Esophagus (tissue), 2 donors: ENCODE results near the gene HSF5. TPM values are rescaled to one million over a fixed set of nuclear protein-coding genes. Genes with fewer than 3 reads are reported as not detected.

Source experiments
- H3K27ac ChIP-seq, 2 donors: one replicate each; pipeline ENCODE4 v1.5.1; 2013; ENCODE audit warnings: low read depth in 2 of 2, mild to moderate bottlenecking in 2 of 2, inconsistent platforms in 1 of 2, low read length in 1 of 2, moderate library complexity in 1 of 2
- H3K27me3 ChIP-seq, 2 donors: one replicate each; pipeline ENCODE4 v1.6.1; 2013; ENCODE audit warnings: low read length in 2 of 2, control low read depth in 1 of 2, mild to moderate bottlenecking in 1 of 2; ENCODE audit not compliant: insufficient read depth in 2 of 2, control insufficient read depth in 1 of 2
- H3K36me3 ChIP-seq, 2 donors: one replicate each; pipeline ENCODE4 v1.6.1; 2013; ENCODE audit warnings: low read length in 1 of 2; ENCODE audit not compliant: control insufficient read depth in 2 of 2, insufficient read depth in 2 of 2
- H3K4me1 ChIP-seq, 2 donors: one replicate each; pipeline ENCODE4 v1.6.1; 2013; ENCODE audit warnings: low read length in 1 of 2; ENCODE audit not compliant: control insufficient read depth in 2 of 2, insufficient read depth in 2 of 2
- H3K4me3 ChIP-seq, 2 donors: one replicate each; pipeline ENCODE4 v1.5.1; 2013; ENCODE audit warnings: low read length in 2 of 2, mild to moderate bottlenecking in 2 of 2, low read depth in 1 of 2, moderate library complexity in 1 of 2
- H3K9me3 ChIP-seq, 2 donors: one replicate each; pipeline ENCODE4 v1.6.1; 2013; ENCODE audit warnings: mild to moderate bottlenecking in 2 of 2, low read depth in 1 of 2, low read length in 1 of 2, moderate library complexity in 1 of 2; ENCODE audit not compliant: control insufficient read depth in 2 of 2, insufficient read depth in 1 of 2
- WGBS, 2 donors: extraction: QIAGEN DNeasy Blood & Tissue Kit; methylation state at CpG; one replicate each; pipeline ENCODE4 v1.1.7; 2013; 5-methylcytosine and 5-hydroxymethylcytosine counted together
- polyA plus RNA-seq, 2 donors: library from polyadenylated mRNA; stranded (reverse); fragments of 200-250 nt; gene quantifications; one replicate each; pipeline ENCODE4 v1.2.3, GENCODE V29; 2013
- donor health status: healthy with polysubstance abuse.
- donor health status: Bipolar disorder and iron deficiency.

Gene HSF5
- polyA plus RNA-seq, 2 donors, result 0.01 to 0.02 TPM

DNA sequence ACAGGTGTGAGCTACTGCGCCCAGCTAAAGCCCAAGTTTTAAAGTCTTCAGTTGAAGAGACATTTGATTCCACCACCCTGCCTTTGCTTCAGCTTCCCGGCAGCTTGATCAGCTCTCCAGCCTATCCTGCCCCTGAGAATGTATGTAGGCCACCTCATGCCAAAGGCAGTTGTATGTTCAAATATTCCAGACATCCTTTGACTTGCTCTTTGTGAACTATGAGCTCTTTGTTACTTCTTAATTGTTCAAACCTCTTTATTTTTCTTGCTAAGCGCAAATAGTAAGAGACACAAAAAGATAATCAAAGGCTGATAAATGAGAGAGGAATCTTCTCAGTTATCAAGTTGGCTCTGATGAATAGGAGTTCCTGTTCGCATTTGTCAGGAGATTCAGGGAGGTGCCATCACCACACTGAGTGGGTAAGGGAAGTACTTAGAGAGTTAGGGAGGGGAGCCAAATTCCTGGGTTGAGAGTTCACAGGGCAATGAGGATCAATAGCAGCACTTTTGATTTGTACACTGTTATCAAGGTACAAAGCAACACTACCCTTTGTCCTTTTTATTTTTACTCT lies 104.2 kb downstream of the HSF5 start:
- no peaks in the 10 kb centered on the region for H3K27me3 ChIP-seq
- WGBS, 2 donors, result 70 to 82% methylated on average over 4 of the region's 4 CpGs
- no peaks in the 10 kb centered on the region for H3K9me3 ChIP-seq
- no peak overlapping the region for H3K4me3 ChIP-seq
- H3K36me3 ChIP-seq, result no peaks in the 10 kb centered on the region
- H3K4me1 ChIP-seq, result peaks cover 0 to 2% of the 10 kb centered on the region in 2 donors
- H3K27ac ChIP-seq, result no peak overlapping the region

GRCh38 chr17:58382872-58383242 lies 105.4 kb downstream of the HSF5 start:
- Histone ChIP-seq H3K36me3 (no peaks in the 10 kb centered on the region), H3K9me3 (no peaks in the 10 kb centered on the region), H3K27ac (no peak overlapping the region), H3K4me3 (no peak overlapping the region), H3K4me1 (peaks cover 0 to 2% of the 10 kb centered on the region in 2 donors), H3K27me3 (no peaks in the 10 kb centered on the region)
- WGBS, 2 donors, result 92 to 95% methylated on average over 1 of the region's 1 CpG

DNA sequence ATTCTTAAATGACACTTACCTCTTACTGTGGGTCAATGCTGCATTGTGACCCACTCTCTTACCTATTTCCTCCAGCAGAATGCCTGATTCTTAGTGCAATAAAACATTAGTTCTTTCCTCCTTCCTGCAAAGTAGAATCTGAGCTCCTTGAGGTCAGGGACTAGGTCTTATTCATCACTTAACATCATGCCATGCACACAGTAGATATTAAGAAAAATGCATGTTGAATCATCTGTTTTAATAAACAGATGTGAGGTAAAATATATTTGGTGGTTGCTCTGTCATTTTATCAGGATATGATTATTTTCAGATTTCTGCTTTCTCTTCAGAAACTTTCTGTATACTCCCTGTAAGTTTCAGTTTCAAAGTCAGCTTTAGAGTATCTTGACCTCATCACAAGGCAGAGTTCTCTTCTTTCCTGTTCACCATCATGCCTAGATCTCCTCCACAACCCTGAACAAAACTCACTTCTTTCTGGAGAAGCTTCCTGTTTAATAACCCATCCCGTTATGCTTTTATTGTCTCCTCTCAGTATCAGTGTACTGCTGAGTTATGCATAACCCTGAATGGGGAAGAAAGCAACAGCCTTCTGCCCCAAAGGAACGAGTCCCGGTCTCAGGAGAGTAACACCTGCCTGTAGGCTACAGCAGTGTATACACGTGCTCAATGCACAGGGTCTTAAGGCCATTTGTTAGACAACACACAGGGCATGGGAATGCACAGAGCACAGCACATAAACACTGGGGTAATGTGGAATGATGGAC lies 105.9 kb downstream of the HSF5 start:
- Histone ChIP-seq H3K4me3 (no peak overlapping the region), H3K36me3 (no peaks in the 10 kb centered on the region), H3K27ac (no peak overlapping the region), H3K9me3 (no peaks in the 10 kb centered on the region), H3K27me3 (no peaks in the 10 kb centered on the region), H3K4me1 (peaks cover 0 to 2% of the 10 kb centered on the region in 2 donors)
- WGBS, 2 donors, result 29 to 32% methylated on average over 4 of the region's 4 CpGs

GRCh38 chr17:58381124-58382035 lies 106.8 kb downstream of the HSF5 start:
- Histone ChIP-seq H3K9me3 (no peaks in the 10 kb centered on the region), H3K27me3 (no peaks in the 10 kb centered on the region), H3K36me3 (no peaks in the 10 kb centered on the region), H3K4me3 (no peak overlapping the region), H3K4me1 (peaks cover 2 to 3% of the 10 kb centered on the region in 2 donors), H3K27ac (no peak overlapping the region)
- WGBS, 2 donors, result 36 to 42% methylated on average over 3 of the region's 3 CpGs

DNA sequence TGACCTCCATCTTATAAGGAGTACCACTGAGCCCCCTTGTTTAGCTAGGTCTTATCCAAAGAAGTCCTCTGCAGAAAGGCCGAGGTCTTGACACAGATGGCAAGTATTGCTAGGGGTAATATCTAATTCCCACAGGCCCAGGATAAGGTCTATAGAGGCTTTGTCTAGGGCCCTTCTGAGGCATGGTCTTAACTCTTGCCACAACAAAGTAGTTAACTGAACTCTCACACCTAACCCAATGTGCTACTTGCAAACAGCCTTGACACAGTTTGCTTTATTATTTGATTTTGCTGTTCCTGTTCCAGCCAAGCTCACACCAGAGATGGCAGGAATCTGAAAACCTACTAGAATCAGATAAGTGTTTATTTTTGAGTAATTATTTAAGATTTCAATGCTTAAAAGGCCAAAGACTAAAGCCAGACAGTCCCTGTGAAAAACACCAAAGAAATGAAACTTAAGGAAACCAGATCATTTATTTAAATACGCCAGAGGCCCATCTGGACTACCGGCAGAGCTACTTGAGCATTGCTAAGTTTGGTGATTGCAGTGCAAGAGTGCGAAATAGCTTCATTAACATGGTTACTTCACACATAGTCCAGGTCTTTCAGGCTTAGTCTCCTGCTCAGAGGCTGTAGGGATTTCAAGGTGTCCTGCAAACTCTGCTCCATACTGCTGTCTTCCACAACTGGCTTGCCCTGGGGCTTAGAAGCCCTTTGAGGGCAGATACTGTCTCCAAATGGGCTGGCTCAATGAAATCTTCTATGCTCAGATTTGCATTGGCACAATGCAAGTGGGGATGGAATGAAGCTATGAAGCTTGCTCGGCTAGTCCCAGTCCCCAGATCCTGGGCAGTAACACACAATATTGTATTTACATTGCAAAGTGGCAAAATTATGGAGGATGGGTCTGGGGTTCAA lies 107.7 kb downstream of the HSF5 start:
- Histone ChIP-seq H3K4me3 (no peak overlapping the region), H3K36me3 (no peaks in the 10 kb centered on the region), H3K9me3 (no peaks in the 10 kb centered on the region), H3K27ac (no peak overlapping the region), H3K27me3 (no peaks in the 10 kb centered on the region), H3K4me1 (peaks cover 2 to 3% of the 10 kb centered on the region in 2 donors)
- 75 to 92% methylated on average over 5 of the region's 5 CpGs for WGBS, 2 donors

DNA sequence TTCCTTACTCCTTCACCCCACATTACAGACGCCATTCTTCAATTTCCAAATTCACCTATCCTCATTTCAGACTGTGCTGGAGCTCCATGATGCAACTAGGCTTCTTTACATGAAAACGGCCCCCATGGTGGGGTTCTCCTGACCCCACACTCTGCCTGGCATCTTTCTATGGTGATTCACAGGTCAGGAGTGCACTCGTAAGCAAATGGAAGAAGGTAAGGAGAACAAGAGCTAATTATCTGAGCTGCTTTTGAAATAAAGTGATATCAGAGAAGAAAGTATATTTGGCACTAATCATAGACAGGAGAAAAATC lies 108.7 kb downstream of the HSF5 start:
- no peaks in the 10 kb centered on the region for H3K27me3 ChIP-seq
- no peaks in the 10 kb centered on the region for H3K9me3 ChIP-seq
- no peak overlapping the region for H3K27ac ChIP-seq
- H3K36me3 ChIP-seq, result no peaks in the 10 kb centered on the region
- H3K4me3 ChIP-seq, result no peak overlapping the region
- 64 to 75% methylated on average over 3 of the region's 3 CpGs for WGBS, 2 donors
- peaks cover 2 to 3% of the 10 kb centered on the region in 2 donors for H3K4me1 ChIP-seq

DNA sequence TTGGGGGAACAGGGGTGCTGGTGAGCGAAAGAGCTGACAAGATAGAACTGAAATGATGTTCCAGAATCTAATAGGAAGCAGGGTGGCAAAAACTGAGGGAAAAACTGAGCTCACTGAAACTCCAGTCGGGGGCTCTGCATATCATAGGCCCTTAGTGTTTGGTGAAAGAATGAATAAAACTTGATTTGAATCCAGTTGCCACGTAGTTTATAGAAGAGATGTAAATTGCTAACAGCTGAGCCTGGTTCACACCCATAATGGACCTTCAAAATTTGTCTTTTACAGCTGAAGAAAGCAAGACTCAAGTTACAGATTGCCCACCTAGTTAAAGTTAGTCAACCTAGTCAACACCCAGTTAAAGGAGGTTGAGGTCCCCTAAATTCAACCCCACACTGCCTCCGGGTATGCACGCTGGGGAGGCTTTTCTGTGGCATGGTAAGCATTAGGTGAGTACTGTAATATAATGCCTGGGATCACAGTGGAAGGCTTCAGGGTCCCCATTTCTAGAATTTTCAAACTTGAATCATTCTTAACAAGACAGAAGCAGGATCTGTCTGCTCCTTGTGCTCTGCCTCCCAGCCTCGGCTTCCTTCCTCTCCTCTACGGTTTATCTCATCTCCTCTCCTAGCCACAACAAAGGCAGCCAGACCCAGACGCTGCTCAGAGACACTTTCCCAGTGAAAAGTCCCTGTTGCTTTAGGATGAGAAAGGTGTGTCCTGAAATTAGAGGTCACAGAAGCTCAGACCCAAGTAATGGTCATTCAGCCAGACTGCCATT lies 109.3 kb downstream of the HSF5 start:
- no peaks in the 10 kb centered on the region for H3K27me3 ChIP-seq
- peaks cover 2 to 3% of the 10 kb centered on the region in 2 donors for H3K4me1 ChIP-seq
- no peaks in the 10 kb centered on the region for H3K36me3 ChIP-seq
- no peaks in the 10 kb centered on the region for H3K9me3 ChIP-seq
- H3K27ac ChIP-seq, result no peak overlapping the region
- 67 to 68% methylated on average over 8 of the region's 8 CpGs for WGBS, 2 donors
- H3K4me3 ChIP-seq, result no peak overlapping the region

- Histone ChIP-seq H3K27ac (peak overlapping the region; percentile 62), H3K4me3 (no peak overlapping the region), H3K4me1 (peaks cover 2 to 3% of the 10 kb centered on the region in 2 donors), H3K27me3 (no peaks in the 10 kb centered on the region), H3K9me3 (no peaks in the 10 kb centered on the region), H3K36me3 (peaks cover 0 to 3% of the 10 kb centered on the region in 2 donors)
- 72 to 74% methylated on average over 5 of the region's 5 CpGs for WGBS, 2 donors
These were observed 110.5 kb downstream of the HSF5 start for GRCh38 chr17:58377661-58378060.
